Measurements from ENCODE around the gene SULT1E1.
A peak's percentile ranks its signal among the peaks of the same experiment; 100 is the strongest.
"Not testable (repeated sequence)": the region's sequence is repeated elsewhere in the genome, so short reads cannot be mapped to it uniquely, and the experiment has no call there.

Gene SULT1E1

GRCh38 chr4:69843301-69843700 lies 16.6 kb downstream of the SULT1E1 start:
- DNase-seq: no peak

- DNase-seq: no peak
Observed at GRCh38 chr4:69838977-69839376, 21.0 kb downstream of the SULT1E1 start.

DNA sequence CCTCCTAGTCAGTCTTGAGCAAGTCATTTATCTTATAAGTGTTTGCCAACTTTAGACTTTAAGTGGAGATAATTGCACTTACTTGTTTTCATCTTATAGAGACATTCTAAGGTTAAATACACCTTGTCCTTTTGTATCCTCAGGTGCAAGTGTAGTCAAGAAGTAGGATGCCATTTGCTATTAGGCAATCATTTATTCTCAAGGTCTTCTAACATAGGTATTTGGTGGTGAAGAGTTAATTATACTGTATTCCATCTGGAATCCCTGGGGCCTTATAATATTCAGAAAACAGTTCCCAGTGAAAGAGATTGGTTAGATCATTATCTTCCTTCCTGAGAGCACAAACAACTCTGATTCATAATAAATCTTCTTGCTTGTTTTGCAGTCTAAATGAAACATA lies 23.7 kb downstream of the SULT1E1 start:
- no peak for DNase-seq

DNA sequence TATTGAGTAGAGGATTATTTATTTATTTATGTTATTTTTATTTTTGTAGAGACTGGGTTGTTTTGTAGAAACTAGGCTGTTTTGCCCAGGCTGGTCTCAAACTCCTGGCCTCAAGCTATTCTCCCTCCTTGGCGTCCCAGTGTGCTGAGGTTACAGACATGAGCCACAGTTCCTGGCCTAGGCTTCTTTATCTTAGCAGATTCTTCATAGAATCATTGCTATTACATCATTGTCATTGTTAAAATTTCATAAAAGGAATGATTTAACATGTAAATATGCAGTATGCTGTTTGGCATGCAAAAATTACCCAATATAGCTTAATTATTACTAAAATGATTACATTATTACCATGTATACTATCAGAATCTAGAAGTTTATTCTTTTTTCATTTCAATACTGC lies 24.2 kb downstream of the SULT1E1 start:
- DNase-seq: no peak

- DNase-seq: no peak
Observed at GRCh38 chr4:69833251-69833650, 26.7 kb downstream of the SULT1E1 start.

DNA sequence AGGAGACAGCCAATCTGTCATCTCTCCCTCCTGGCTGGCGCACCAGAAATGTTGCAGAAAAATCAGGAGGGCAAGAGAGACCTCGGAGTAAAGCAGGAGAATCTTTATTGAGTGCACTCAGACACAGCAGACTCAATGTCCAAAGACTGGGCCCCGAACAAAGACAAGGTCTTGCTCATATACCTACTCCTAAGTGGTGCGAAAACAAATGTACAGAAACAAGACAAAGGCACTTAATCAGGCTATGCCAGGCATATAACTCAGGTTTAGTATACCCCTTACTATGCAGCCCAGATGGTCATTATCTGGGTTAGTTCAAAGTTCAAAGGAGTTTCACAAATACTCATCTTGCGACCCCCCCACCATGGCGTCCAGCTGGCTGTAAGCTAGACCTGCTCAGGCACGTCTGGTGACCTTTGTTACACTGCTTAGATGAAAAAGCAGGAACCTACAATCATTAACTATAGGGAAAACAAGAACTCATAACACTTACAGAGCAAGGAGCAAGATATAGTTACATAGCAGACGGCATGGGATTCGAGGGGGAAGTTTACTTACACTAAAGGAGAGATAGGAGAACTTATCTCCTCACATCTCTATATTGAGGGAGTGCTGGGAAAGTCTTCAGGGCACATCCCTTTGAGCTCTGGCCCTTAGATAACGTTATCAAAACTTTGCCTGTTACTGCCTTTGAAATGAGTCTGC lies 27.5 kb downstream of the SULT1E1 start:
- no peak for DNase-seq

GRCh38 chr4:69831646-69832325 lies 28.2 kb downstream of the SULT1E1 start:
- no peak for DNase-seq

- DNase-seq: no peak
Observed at GRCh38 chr4:69831270-69831627, 28.7 kb downstream of the SULT1E1 start.

DNA sequence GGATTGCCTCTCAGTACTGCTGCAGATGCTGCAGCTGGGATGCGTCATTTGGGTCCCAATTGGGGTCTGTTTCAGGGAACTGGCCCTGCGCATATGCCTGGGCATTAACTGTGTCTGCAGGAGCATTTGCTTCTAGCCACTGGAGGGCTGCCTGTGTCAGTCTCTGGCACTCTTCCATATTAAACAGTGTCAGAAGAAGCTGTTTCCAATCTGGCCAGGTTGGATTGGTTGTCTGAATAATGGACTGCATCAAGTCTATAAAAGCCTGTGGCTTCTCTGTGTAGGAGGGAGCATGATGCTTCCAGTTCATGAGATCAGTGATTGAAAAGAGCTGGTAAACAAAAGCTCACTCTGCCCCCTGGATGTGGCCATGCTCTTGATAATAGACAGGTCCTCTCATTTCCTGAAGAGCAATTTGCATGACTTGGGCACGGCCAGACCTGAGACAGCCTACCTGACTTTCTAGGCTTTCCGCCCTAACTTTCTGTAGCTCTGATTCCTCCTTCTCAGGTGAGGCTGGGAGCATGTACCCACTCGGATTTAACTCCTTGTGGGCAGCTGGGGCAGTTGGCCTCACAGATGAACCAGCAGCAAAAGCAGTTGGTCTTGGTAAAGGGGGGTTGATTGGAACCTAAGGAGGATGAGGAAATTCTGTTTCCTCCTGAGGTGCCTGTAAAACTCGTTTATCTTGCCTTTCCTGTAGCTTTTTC lies 29.2 kb downstream of the SULT1E1 start:
- no peak for DNase-seq

DNA sequence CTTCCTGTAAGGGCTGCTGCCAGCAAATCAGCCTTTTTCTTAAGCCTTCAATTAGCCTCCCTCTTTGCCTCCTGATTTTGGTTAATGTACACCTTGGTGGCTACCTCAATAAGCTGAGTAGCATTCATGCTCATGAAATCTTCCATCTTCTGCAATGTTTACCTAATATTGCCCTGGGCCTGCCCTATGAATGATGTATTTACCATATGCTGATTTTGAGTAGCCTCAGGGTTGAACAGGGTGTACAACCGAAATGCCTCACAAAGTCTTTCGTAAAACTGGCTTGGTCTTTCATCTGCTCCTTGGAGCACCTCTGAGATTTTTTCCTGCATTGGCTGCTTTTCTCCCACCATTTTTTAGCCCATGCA lies 29.8 kb downstream of the SULT1E1 start:
- DNase-seq: no peak

DNA sequence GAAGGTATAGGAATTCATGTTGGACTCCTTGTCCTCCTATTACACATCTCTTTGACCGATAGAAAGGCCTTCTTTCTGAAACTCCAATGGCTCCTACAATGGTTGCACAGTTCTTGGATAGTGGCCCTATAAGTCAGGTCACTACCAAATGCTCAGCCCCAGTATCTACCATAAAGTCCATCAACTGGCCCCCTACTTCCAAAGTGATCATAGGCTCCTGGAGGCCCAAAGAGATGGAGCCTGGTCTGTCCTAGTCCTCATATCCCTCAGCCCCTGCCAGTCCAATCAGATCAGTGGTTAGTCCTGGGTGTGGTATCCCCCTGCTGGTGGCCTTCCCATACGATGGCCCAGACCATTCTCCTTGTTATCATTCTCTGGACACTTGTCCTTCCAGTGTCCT lies 30.3 kb downstream of the SULT1E1 start:
- DNase-seq: no peak

DNA sequence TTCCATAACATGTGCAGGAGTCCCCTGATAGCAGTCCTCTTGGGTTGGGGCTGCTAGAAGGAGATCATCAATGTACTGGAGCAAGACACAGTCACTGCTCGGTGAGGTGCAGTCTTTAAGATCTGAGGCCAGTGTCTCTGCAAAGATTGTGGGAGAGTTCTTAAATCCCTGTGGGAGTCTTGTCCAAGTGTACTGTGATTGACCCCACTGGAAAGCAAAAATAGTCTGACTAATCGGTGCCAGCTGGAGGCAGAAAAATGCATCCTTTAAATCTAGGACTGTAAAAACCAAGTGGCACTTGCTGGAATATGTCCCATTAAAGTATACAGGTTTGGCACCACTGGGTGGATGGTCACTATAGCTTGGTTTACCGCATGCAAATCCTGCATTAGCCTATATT lies 31.1 kb downstream of the SULT1E1 start:
- DNase-seq: no peak

DNA sequence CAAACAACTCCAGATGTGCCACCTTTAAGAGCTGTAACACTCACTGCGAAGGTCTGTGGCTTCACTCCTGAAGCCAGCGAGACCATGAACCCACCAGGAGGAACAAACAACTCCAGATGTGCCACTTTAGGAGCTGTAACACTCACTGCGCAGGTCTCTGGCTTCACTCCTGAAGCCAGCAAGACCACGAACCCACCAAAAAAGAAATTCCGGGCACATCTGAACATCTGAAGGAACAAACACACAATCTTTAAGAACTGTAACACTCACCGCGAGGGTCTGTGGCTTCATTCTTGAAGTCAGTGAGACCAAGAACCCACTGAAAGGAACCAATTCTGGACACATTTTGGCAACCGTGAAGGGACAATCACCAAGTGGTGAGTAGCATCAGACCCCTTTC lies 34.9 kb downstream of the SULT1E1 start:
- not testable (repeated sequence) for DNase-seq

- DNase-seq: peak in 1 of 4 experiments; percentile 1
Observed at GRCh38 chr4:69823481-69824186, 36.3 kb downstream of the SULT1E1 start.

DNA sequence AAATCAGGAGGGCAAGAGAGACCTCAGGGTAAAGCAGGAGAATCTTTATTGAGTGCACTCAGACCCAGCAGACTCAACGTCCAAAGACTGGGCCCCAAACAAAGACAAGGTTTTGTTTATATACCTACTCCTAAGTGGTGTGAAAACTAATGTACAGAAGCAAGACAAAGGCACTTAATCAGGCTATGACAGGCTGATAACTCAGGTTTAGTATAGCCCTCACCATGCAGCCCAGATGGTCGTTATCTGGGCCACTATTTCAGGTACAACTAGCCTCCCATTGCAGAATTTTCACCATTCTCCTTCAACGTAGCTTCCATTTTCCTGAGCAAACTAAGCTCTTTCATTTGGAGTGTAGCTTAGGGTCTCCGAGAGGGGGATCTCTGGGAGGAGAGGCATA lies 36.9 kb downstream of the SULT1E1 start:
- DNase-seq: no peak

GRCh38 chr4:69822198-69822597 lies 37.7 kb downstream of the SULT1E1 start:
- DNase-seq: no peak

DNA sequence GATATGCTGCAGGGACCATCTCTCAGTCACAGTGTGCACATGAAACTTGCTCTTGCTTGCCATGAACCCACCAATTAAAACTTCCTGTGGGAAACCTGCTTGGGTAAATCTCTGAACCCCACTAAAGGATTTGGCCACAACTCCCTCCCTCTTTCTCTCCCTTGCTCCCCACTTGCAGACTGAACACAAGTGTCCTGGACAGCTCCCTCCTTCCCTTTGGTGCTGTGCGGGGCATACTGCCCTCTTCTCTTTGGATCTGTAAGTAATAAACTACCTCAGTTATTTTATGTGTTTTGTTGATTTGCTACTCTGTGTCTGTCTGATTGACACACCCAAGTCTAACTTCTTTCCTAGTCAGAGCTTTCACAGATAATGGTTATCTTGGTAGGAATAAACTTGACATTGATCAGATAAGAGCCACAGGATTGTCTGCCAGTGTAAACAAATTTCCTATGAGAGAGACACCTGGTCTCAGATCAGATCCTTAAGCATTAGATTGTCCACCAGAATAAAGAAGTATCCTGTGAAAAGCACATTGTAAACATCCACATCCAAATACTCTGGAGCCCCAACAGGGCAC lies 41.8 kb downstream of the SULT1E1 start:
- no peak for DNase-seq

DNA sequence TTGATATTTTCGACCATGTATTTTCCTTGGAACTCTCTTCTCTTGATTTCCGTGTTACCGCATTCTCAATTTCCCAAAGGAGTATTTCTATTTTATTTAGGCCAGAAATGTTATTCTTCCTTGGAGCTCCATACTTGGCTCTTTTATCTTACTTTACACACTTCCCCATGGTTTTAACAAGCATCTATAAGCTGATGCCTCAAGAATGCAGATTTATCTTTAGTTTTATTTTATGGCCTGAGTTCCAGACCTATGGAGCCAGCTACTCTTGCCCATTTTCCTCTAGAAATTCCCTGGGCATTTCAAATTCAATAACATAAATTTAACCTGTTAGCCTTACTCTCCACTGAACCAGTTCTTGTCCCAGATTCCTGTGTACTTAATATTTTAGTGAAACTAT lies 43.7 kb downstream of the SULT1E1 start:
- DNase-seq: no peak

GRCh38 chr4:69813628-69814027 lies 46.3 kb downstream of the SULT1E1 start:
- no peak for DNase-seq

DNA sequence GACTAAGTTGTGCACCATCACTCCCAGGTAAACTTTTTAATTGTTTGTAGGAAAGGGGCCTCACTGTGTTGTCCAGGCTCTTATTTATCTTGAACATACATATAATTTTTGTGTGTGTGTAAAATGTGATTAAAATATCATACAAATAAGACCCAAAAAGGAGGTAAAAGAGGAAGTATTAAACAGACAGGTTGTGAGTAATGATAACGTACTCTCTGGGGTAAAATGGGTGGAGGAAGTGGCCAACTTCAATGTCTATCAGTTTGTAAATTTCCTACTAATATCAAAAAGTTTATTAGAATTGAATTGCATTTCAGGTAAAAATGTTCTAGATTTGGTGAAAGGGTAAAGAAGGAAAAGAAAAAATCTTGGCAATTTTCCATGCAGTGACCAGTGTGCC lies 48.8 kb downstream of the SULT1E1 start:
- no peak for DNase-seq

DNA sequence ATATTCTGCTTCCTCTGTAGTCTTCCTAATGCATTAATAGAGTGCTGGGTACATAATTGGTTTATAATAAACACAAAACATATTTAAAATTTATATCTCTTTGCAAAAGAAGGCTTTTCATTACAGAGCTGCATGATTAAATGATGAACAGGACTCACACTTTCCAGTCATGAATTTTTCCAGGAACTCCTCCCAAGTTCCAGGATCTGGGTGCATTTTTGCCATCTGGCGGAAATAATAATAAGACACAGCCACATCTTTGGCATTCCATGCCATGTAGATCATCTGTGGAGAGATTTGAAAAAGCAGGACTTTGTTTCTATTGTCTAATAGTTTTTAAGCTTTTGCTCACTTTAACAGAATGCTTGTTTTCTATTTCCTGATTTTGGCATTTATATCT lies 59.3 kb downstream of the SULT1E1 start:
- no peak for DNase-seq

DNA sequence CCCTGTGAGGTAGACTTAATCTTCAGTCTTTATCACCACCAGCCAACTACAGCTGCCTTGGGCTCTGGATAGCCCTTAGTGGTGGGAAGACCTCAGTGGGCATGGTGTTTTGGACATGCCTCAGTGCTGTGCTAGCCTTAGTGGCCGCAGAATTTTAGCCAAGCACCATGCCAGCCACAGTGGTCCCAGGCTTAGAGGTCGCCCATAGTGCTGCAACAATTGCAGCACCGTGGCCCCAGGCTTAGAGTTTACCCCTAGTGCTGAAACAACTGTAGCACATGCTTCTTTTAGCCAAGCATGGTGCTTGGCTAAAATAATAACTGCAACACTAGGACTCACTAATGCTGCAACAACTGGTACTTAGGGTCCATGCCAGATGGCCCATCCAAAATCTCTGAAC lies 60.6 kb downstream of the SULT1E1 start:
- no peak for DNase-seq

GRCh38 chr4:69793732-69794131 lies 66.2 kb downstream of the SULT1E1 start:
- no peak for DNase-seq
